Spleen (tissue), 11 donors: ENCODE measurements around the gene FPR1. TPM values are rescaled to one million over a fixed set of nuclear protein-coding genes. Genes with fewer than 3 reads are reported as not detected.

Experiments
- DNase-seq: peaks from one replicate; pipeline ENCODE4 v3.0.0-alpha.2; 2020
- H3K27ac ChIP-seq, 8 donors: fragments of 200-600 bp; sonication (generic) in 7 of 8; 1 replicate in 4 of 8; 2 replicates in 4 of 8; pipeline versions ENCODE4 v1.5.0 to v1.8.0; 2016 to 2021; ENCODE audit warnings: inconsistent platforms in 4 of 8, mild to moderate bottlenecking in 4 of 8, moderate library complexity in 1 of 8
- H3K27me3 ChIP-seq, 7 donors: fragments of 200-600 bp; sonication (generic) in 6 of 7; replicated peaks in 1 of 7; 1 replicate in 4 of 7; 2 replicates in 3 of 7; pipeline versions ENCODE4 v1.5.0 to v1.8.0; 2016 to 2021; ENCODE audit warnings: inconsistent platforms in 3 of 7, mild to moderate bottlenecking in 1 of 7
- H3K36me3 ChIP-seq, 6 donors: fragments of 200-600 bp; sonication (generic) in 5 of 6; 1 replicate in 4 of 6; 2 replicates in 2 of 6; pipeline versions ENCODE4 v1.5.0 to v1.8.0; 2016 to 2021; ENCODE audit warnings: inconsistent platforms in 2 of 6
- H3K4me1 ChIP-seq, 6 donors: fragments of 200-600 bp; sonication (generic) in 5 of 6; 1 replicate in 3 of 6; 2 replicates in 3 of 6; pipeline versions ENCODE4 v1.5.0 to v1.8.0; 2016 to 2021; ENCODE audit warnings: inconsistent platforms in 3 of 6
- H3K4me3 ChIP-seq, 8 donors: fragments of 200-600 bp; sonication (generic) in 7 of 8; 1 replicate in 4 of 8; 2 replicates in 4 of 8; pipeline versions ENCODE4 v1.5.0 to v1.8.0; 2016 to 2021; ENCODE audit warnings: inconsistent platforms in 4 of 8, mild to moderate bottlenecking in 4 of 8, moderate library complexity in 2 of 8
- H3K9me3 ChIP-seq, 8 donors: fragments of 200-600 bp; sonication (generic) in 7 of 8; 1 replicate in 4 of 8; 2 replicates in 4 of 8; pipeline versions ENCODE4 v1.5.0 to v1.8.0; 2016 to 2021; ENCODE audit warnings: inconsistent platforms in 4 of 8
- POLR2A ChIP-seq, 3 donors: fragments of 450-650 bp; IDR thresholded peaks; one replicate each; pipeline ENCODE4 v1.5.1; 2017; ENCODE audit warnings: antibody characterized with exemption in 3 of 3, mild to moderate bottlenecking in 1 of 3
- POLR2AphosphoS5 ChIP-seq, 3 donors: sonication (generic); formaldehyde crosslinking; IDR thresholded peaks; one replicate each; pipeline ENCODE4 v1.5.1; 2017; ENCODE audit warnings: antibody characterized with exemption in 3 of 3
- WGBS, 5 donors: extraction: QIAGEN DNeasy Blood & Tissue Kit in 3 of 5; methylation state at CpG; one replicate each; pipeline versions ENCODE4 v1.1.5 to v1.1.7; 2013 to 2018; 5-methylcytosine and 5-hydroxymethylcytosine counted together
- intact Hi-C: fragments of 100-400 bp; cut with DNase I; formaldehyde crosslinking; loops from one replicate; pipeline ENCODE4 v1.15.0; 2023; ENCODE audit warnings: low total_unique reads
- polyA plus RNA-seq, 3 donors: library from polyadenylated mRNA; stranded (reverse); fragments of 200-250 nt; gene quantifications; one replicate each; pipeline ENCODE4 v1.2.1, GENCODE V29; 2013
- total RNA-seq, 7 donors: library from RNA; depleted of rRNA in 3 of 7; stranded (reverse); fragments of >200 nt in 3 of 7; fragmentation: NEBNext Ultra II Directional in 4 of 7; extraction: Animal tissue kit (Norgen Biotek cat#: 25700) in 4 of 7; gene quantifications; one replicate each; pipeline versions ENCODE4 v1.1.0 to v1.2.1, GENCODE V29; 2016 to 2021
- TF ChIP-seq, protein P1 (sequence below), 11 experiments: fragments of 200-600 bp in 7 of 11; fragments of 450-650 bp in 4 of 11; sonication (generic) in 4 of 11; IDR thresholded peaks in 8 of 11; conservative IDR thresholded peaks in 3 of 11; 1 replicate in 7 of 11; 2 replicates in 4 of 11; pipeline versions ENCODE4 v1.4.0 to v1.8.0; 2016 to 2021; ENCODE audit warnings: antibody characterized with exemption in 11 of 11, inconsistent platforms in 4 of 11, mild to moderate bottlenecking in 1 of 11
- donor health status: healthy with polysubstance abuse.
- donor health status: DM: no; HTN: no; CAD: no; lungs with moderate emphysema.
- donor health status: DM: no; HTN: no; CAD: no.
- donor health status: Bipolar disorder and iron deficiency.
- donor health status: healthy.
- donor health status: DM: no; HTN: no; CAD: no.
- donor health status: DM: yes; HTN: yes; CAD: no.

Gene FPR1
- total and polyA plus RNA-seq, 10 donors = 7.2 to 344 (median 124) TPM

DNA sequence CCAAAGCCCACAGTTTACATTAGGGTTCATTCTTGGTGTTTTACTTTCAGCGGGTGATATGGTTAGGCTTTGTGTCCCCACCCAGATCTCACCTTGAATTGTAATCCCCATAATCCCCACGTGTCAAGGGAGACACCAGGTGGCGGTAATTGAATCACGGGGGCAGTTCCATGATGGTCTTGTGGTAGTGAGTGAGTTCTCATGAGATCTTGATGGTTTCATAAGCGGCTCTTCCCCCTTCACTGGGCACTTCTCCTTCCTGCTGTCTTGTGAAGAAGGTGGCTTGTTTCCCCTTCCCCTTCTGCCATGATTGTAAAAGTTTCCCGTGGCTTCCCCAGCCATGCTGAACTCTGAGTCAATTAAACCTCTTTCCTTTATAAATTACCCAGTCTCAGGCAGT is 21.3 kb upstream of the FPR1 start:
- DNase-seq = no peak
- intact Hi-C loops = no loop called here
- peaks cover 0 to 10% (median 0%) of the 10 kb centered on the region in 8 donors for H3K9me3 ChIP-seq
- WGBS, 5 donors = 49 to 80% (median 60%) methylated on average over 6 of the region's 6 CpGs
- H3K27ac ChIP-seq = peak overlapping the region in 7 of 8 donors; percentile 73 to 93 (median 89)
- H3K4me3 ChIP-seq = peak overlapping the region in 1 of 8 donors; percentile 58
- H3K36me3 ChIP-seq = peaks cover 0 to 16% (median 0%) of the 10 kb centered on the region in 6 donors
- TF ChIP-seq, protein P1, sequence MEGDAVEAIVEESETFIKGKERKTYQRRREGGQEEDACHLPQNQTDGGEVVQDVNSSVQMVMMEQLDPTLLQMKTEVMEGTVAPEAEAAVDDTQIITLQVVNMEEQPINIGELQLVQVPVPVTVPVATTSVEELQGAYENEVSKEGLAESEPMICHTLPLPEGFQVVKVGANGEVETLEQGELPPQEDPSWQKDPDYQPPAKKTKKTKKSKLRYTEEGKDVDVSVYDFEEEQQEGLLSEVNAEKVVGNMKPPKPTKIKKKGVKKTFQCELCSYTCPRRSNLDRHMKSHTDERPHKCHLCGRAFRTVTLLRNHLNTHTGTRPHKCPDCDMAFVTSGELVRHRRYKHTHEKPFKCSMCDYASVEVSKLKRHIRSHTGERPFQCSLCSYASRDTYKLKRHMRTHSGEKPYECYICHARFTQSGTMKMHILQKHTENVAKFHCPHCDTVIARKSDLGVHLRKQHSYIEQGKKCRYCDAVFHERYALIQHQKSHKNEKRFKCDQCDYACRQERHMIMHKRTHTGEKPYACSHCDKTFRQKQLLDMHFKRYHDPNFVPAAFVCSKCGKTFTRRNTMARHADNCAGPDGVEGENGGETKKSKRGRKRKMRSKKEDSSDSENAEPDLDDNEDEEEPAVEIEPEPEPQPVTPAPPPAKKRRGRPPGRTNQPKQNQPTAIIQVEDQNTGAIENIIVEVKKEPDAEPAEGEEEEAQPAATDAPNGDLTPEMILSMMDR (IDR thresholded peaks at IDR 0.05 in 8 of 11, conservative IDR thresholded peaks at IDR 0.05 in 3 of 11) = peak in 1 of 11 experiments; percentile 24
- TF ChIP-seq POLR2AphosphoS5 (IDR thresholded peaks at IDR 0.05) = peak in 1 of 3 donors; percentile 60
- TF ChIP-seq POLR2A (IDR thresholded peaks at IDR 0.05) = no peak
- H3K27me3 ChIP-seq = peaks cover 0 to 28% (median 0%) of the 10 kb centered on the region in 7 donors
- peaks cover 0 to 26% (median 12%) of the 10 kb centered on the region in 6 donors for H3K4me1 ChIP-seq

DNA sequence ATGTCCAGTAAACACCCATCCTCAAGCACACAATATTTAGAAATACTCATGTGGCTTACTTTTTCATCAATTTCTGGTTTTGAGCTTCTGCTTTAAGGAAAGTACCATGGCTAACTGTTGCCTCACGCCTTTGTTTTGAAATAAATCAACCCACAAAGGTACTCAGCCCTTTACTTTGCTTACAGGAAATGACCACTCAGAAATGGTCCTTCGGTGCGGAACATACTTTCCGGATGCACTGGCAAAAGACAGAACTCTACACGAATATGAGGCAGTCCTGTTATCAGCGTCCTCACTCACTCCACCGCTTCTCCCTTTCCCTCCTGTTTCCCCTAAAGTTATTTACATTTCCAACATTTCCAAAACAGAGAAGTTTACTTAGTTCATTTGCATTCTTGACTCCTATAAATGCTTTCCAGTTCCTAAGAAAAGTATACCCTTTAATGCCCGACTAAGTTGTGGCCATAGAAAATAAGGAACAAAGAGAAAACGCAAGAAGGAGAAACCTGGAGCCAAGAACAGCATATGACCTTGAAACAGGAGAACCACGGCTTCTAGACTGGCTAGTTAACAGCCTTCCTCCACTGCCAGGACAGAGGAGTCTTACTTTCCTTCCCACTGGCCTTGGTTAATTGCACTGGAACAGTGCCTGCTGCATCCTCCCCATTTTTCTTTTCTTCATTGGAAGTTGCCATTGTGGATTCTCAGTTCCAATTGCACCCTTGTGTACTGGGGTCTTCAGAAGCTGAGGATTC is 19.9 kb upstream of the FPR1 start:
- DNase-seq = no peak
- Histone ChIP-seq H3K4me3 (peak overlapping the region in 1 of 8 donors; percentile 58), H3K9me3 (peaks cover 0 to 10% (median 0%) of the 10 kb centered on the region in 8 donors), H3K27ac (peak overlapping the region in 7 of 8 donors; percentile 73 to 93 (median 89)), H3K4me1 (peaks cover 0 to 29% (median 7%) of the 10 kb centered on the region in 6 donors), H3K36me3 (peaks cover 0 to 16% (median 0%) of the 10 kb centered on the region in 6 donors), H3K27me3 (peaks cover 0 to 21% (median 0%) of the 10 kb centered on the region in 7 donors)
- TF ChIP-seq POLR2AphosphoS5 (IDR thresholded peaks at IDR 0.05) = peak in 1 of 3 donors; percentile 73
- TF ChIP-seq, protein P1 (IDR thresholded peaks at IDR 0.05 in 8 of 11, conservative IDR thresholded peaks at IDR 0.05 in 3 of 11) = no peak
- WGBS, 5 donors = 1 to 18% (median 4%) methylated on average over 10 of the region's 10 CpGs
- intact Hi-C loops = no loop called here

DNA sequence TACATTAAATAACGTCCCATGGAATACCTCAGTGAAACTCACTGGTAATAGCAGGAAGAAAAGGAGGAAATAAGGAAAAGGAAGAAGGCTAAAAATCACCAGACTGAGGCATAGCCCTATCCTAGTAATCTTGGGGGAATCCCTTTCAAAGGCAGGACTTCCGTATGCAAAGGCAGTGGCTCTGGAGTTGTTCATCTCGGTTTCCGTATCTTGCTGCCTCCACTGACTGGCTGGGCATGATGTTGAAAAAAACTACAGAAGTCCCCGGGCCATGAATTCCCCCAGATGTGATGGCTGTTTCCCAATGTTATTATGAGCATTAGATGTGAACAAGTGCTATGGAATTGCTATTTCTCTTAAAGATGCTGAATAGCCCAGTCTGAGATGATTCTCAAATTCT is 14.8 kb upstream of the FPR1 start:
- H3K4me1 ChIP-seq = peaks cover 0 to 38% (median 4%) of the 10 kb centered on the region in 6 donors
- intact Hi-C loops = no loop called here
- WGBS, 5 donors = 57 to 80% (median 64%) methylated on average over 5 of the region's 5 CpGs
- peaks cover 0 to 39% (median 0%) of the 10 kb centered on the region in 7 donors for H3K27me3 ChIP-seq
- H3K27ac ChIP-seq = peak overlapping the region in 5 of 8 donors; percentile 82 to 93 (median 89)
- peaks cover 0 to 16% (median 0%) of the 10 kb centered on the region in 6 donors for H3K36me3 ChIP-seq
- peak overlapping the region in 1 of 8 donors; percentile 60 for H3K4me3 ChIP-seq
- H3K9me3 ChIP-seq = no peaks in the 10 kb centered on the region
- no peak for TF ChIP-seq POLR2A (IDR thresholded peaks at IDR 0.05)
- TF ChIP-seq POLR2AphosphoS5 (IDR thresholded peaks at IDR 0.05) = no peak
- TF ChIP-seq, protein P1 (IDR thresholded peaks at IDR 0.05 in 8 of 11, conservative IDR thresholded peaks at IDR 0.05 in 3 of 11) = no peak
- DNase-seq = no peak

DNA sequence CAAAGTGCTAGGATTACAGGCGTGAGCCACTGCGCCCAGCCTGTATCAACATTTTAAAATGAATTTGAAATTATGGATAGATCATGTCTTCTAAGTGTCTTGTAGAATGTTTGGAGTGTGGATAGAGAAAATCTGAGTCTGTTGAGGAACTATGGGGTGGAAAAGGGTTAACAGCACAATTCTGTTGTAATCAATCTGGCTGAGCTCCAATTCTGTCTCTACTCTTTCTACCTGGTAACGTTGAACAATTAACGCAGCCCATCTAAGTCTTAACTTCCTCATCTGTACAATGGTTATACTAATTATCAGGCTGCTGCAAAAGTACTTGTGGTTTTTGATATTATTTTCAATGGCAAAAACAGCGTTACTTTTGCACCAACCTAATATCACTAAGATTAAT is 13.4 kb upstream of the FPR1 start:
- DNase-seq = no peak
- no peaks in the 10 kb centered on the region for H3K9me3 ChIP-seq
- TF ChIP-seq POLR2A (IDR thresholded peaks at IDR 0.05) (no peak), POLR2AphosphoS5 (IDR thresholded peaks at IDR 0.05) (no peak)
- TF ChIP-seq, protein P1 (IDR thresholded peaks at IDR 0.05 in 8 of 11, conservative IDR thresholded peaks at IDR 0.05 in 3 of 11) = no peak
- WGBS, 5 donors = 41 to 58% (median 51%) methylated on average over 5 of the region's 5 CpGs
- H3K36me3 ChIP-seq = peaks cover 0 to 16% (median 0%) of the 10 kb centered on the region in 6 donors
- H3K4me1 ChIP-seq = peaks cover 0 to 43% (median 0%) of the 10 kb centered on the region in 6 donors
- peaks cover 0 to 49% (median 0%) of the 10 kb centered on the region in 7 donors for H3K27me3 ChIP-seq
- intact Hi-C loops = no loop called here
- peak overlapping the region in 3 of 8 donors; percentile 19 to 60 (median 23) for H3K4me3 ChIP-seq
- H3K27ac ChIP-seq = peak overlapping the region in 7 of 8 donors; percentile 67 to 93 (median 86)
